ENCODE results near the gene VARS2. TPM values are rescaled to one million over a fixed set of nuclear protein-coding genes. Genes with fewer than 3 reads are reported as not detected.
A peak's percentile ranks its signal among the peaks of the same experiment; 100 is the strongest.

The VARS2 gene
- total RNA-seq, 2 donors from 2014 or later = 12.1 to 13.6 TPM

DNA sequence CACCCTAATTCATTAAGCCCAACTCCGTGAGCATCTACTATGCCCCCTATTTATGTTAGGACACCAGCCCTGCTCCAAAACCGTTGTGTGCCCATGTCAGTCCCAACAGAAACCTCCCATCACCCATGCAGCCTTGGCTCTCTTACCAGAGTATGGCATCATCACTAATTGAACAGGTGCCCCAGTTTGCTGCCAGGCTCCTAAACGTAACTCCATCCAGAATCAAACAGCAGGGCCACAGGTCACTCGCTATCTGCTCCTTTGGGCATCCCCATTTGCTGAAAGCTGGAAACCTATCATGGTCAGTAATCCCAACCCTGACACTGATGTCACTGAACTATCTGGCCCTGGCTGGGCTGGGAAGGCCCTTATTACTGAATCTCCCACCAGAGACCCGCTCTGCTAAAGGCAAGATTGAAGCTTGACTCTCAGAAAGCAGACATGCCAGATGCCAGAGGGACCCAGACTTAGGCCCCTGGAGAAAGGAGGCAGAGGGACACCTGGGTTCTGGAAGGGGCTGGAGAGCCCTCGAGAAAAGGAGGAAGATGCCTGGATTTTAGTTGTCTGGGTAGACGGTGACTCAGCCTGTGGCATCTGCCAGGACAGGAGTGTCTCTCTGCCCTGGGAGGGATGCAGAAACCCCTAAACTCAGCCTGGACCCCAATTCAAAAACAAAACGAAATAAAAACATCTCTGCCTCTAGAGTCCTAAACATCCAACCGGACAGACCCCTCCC lies 40.8 kb downstream of the VARS2 start:
- no peak for DNase-seq (ENCODE audit: low spot score)
- no peaks in the 10 kb centered on the region for H3K27me3 ChIP-seq
- H3K9me3 ChIP-seq = no peaks in the 10 kb centered on the region
- H3K36me3 ChIP-seq = no peaks in the 10 kb centered on the region
- TF ChIP-seq, protein P1, sequence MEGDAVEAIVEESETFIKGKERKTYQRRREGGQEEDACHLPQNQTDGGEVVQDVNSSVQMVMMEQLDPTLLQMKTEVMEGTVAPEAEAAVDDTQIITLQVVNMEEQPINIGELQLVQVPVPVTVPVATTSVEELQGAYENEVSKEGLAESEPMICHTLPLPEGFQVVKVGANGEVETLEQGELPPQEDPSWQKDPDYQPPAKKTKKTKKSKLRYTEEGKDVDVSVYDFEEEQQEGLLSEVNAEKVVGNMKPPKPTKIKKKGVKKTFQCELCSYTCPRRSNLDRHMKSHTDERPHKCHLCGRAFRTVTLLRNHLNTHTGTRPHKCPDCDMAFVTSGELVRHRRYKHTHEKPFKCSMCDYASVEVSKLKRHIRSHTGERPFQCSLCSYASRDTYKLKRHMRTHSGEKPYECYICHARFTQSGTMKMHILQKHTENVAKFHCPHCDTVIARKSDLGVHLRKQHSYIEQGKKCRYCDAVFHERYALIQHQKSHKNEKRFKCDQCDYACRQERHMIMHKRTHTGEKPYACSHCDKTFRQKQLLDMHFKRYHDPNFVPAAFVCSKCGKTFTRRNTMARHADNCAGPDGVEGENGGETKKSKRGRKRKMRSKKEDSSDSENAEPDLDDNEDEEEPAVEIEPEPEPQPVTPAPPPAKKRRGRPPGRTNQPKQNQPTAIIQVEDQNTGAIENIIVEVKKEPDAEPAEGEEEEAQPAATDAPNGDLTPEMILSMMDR (IDR thresholded peaks at IDR 0.05) = no peak
- H3K4me3 ChIP-seq = peak overlapping the region; percentile 29 to 51
- peaks cover 0 to 13% of the 10 kb centered on the region in 2 donors for H3K4me1 ChIP-seq
- H3K27ac ChIP-seq = peak overlapping the region in 1 of 2 donors; percentile 19

DNA sequence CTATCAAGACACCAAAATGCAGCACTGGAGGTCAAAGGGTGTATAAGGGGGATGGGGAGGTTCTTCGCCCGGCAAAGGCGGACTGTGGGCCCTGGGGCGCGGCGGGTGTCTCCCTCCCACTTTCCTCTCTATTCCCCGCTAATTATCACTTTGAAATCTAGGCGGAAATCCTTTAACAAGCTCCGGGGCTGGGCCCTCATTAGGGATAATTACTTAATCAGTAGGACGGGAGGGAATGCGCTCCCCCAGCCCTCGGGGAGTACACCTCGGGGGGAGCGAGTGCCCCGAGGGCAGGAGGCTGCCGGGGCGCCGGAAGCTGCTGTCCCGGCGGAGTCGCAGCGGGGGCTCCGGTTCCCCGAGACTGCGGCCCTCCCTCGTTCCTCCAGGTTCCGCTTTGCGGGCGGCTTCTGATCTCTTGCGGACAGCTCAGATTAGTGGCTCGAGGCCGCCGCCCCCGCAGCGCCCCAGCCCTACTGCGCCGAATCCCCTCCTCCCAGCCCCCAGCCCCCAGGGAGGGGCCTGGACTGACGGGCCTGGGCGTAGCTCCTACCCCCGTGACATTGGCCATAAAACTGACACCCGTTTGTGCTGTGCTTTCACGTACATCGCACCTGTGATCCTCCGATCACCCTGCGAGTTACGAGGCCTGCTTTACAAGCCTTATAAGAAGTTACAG lies 41.5 kb downstream of the VARS2 start:
- Histone ChIP-seq H3K9me3 (no peaks in the 10 kb centered on the region), H3K36me3 (no peaks in the 10 kb centered on the region), H3K27ac (peak overlapping the region; percentile 4 to 19), H3K4me1 (peaks cover 0 to 13% of the 10 kb centered on the region in 2 donors), H3K27me3 (no peaks in the 10 kb centered on the region), H3K4me3 (peak overlapping the region; percentile 29 to 51)
- DNase-seq (ENCODE audit: low spot score) = peak; percentile 62
- TF ChIP-seq, protein P1 (IDR thresholded peaks at IDR 0.05) = no peak

- Histone ChIP-seq H3K27me3 (no peaks in the 10 kb centered on the region), H3K27ac (no peak overlapping the region), H3K4me1 (peaks cover 0 to 13% of the 10 kb centered on the region in 2 donors), H3K9me3 (no peaks in the 10 kb centered on the region), H3K36me3 (no peaks in the 10 kb centered on the region), H3K4me3 (no peak overlapping the region)
- TF ChIP-seq, protein P1 (IDR thresholded peaks at IDR 0.05) = no peak
- DNase-seq (ENCODE audit: low spot score) = no peak
Measured at GRCh38 chr6:30957716-30958115, 43.7 kb downstream of the VARS2 start.

DNA sequence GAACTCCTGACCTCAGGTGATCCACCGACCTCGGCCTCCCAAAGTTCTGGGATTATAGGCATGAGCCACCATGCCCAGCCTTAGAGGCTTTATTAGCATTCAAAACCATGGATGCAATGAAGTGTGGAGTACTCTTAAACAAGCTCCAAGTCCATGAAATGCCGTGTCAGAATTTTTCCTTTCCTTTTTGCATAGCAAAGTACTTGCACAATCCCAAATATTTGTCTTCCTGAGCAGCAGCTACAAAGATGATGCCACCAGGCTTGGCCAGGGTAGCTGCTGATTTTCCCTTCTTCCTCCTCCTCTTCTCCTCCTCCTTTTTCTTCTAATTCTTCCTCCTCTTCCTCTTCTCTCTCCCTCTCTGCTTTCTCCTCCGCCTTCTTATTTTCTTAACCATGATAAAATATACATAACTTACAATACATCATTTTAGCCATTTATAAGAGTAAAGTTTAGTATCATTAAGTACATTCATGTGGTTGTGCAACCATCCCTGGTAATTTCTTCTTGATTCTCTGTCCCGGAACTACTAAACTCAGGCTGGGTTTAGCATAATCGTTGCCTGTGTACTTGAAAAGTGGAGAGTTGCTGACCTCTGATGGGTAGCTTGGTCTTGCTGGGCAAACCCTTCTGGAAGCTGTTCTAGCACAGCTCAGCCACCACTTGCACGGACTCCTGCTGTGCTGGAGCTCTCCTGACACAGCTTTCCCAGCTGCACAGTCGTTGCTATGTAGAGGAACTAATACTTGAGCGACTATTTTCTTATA lies 47.1 kb downstream of the VARS2 start:
- no peak for DNase-seq (ENCODE audit: low spot score)
- Histone ChIP-seq H3K36me3 (no peaks in the 10 kb centered on the region), H3K4me1 (peaks cover 0 to 1% of the 10 kb centered on the region in 2 donors), H3K4me3 (no peak overlapping the region), H3K27ac (no peak overlapping the region), H3K9me3 (no peaks in the 10 kb centered on the region), H3K27me3 (no peaks in the 10 kb centered on the region)
- TF ChIP-seq, protein P1 (IDR thresholded peaks at IDR 0.05) = no peak

DNA sequence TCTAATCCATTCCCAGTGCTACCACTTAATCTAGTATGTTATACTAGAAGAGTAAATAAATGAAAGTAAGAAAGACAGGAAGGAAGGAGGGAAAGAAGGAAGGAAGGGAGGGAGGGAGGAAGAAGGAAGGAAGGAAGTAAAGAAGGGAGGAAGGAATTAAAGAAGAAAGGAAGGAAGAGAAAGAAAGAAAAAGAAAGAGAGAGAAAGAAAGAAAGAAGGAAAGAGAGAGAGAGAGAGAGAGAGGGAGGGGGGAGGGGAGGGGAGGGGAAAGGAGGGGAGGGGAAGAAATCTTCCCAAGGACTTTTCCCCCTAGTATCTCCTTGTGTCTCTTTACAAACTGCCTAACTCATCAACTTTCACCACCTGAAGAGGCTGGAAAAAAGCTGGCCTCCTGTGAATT lies 48.7 kb downstream of the VARS2 start:
- H3K9me3 ChIP-seq = no peaks in the 10 kb centered on the region
- TF ChIP-seq, protein P1 (IDR thresholded peaks at IDR 0.05) = no peak
- no peaks in the 10 kb centered on the region for H3K4me1 ChIP-seq
- no peak overlapping the region for H3K4me3 ChIP-seq
- no peaks in the 10 kb centered on the region for H3K36me3 ChIP-seq
- H3K27ac ChIP-seq = no peak overlapping the region
- H3K27me3 ChIP-seq = no peaks in the 10 kb centered on the region
- DNase-seq (ENCODE audit: low spot score) = no peak
